GM11168 (cell line): Measurements from ENCODE around the gene SNX10.
"Not testable (repeated sequence)": the region's sequence is repeated elsewhere in the genome, so short reads cannot be mapped to it uniquely, and the experiment has no call there.

Experiments
- in situ Hi-C: fragments of 300-500 bp; cut with MboI; formaldehyde crosslinking; loops from one replicate; pipeline ENCODE4 v1.12.0; 2022; ENCODE audit warnings: low sequenced_read_pairs; ENCODE audit not compliant: unreplicated experiment

SNX10 gene

GRCh38 chr7:26291699-26292538 lies at the start of gene SNX10:
Gene SNX10 (plus strand): TSS chr7:26291862. CDS start chr7:26346443, 54,581 bp downstream.
- in situ Hi-C loops = no loop called here

- in situ Hi-C loops = no loop called here
Measured at GRCh38 chr7:26245150-26245549, 46.5 kb upstream of the SNX10 start.

- in situ Hi-C loops = no loop called here
Measured at GRCh38 chr7:26250239-26250638, 41.4 kb upstream of the SNX10 start.

- in situ Hi-C loops = not testable (repeated sequence)
Measured at GRCh38 chr7:26261866-26262265, 29.8 kb upstream of the SNX10 start.

GRCh38 chr7:26265065-26265464 lies 26.6 kb upstream of the SNX10 start:
- in situ Hi-C loops = no loop called here

GRCh38 chr7:26265499-26266075 lies 26.1 kb upstream of the SNX10 start:
- in situ Hi-C loops = no loop called here

GRCh38 chr7:26267601-26268166 lies 24.0 kb upstream of the SNX10 start:
- in situ Hi-C loops = no loop called here

- in situ Hi-C loops = loop anchor here (10.0 kb wide), 1 partner anchor 820 kb away; the partner anchor contains the start of gene HOXA1
Measured at GRCh38 chr7:26275213-26275612, 16.4 kb upstream of the SNX10 start.

- in situ Hi-C loops = loop anchor here (10.0 kb wide), 1 partner anchor 816 kb away; the partner anchor contains the start of gene HOXA1
Measured at GRCh38 chr7:26278770-26279169, 12.9 kb upstream of the SNX10 start.

GRCh38 chr7:26279405-26279804 lies 12.3 kb upstream of the SNX10 start:
- in situ Hi-C loops = loop anchor here (10.0 kb wide), 1 partner anchor 815 kb away; the partner anchor contains the start of gene HOXA1

- in situ Hi-C loops = no loop called here
Measured at GRCh38 chr7:26280097-26280496, 11.6 kb upstream of the SNX10 start.

- in situ Hi-C loops = no loop called here
Measured at GRCh38 chr7:26280723-26281122, 10.9 kb upstream of the SNX10 start.

GRCh38 chr7:26284477-26284876 lies 7.2 kb upstream of the SNX10 start:
- in situ Hi-C loops = no loop called here

- in situ Hi-C loops = no loop called here
Measured at GRCh38 chr7:26284995-26285632, 6.5 kb upstream of the SNX10 start.

GRCh38 chr7:26286157-26286556 lies 5.5 kb upstream of the SNX10 start:
- in situ Hi-C loops = no loop called here

GRCh38 chr7:26288126-26288525 lies 3.5 kb upstream of the SNX10 start:
- in situ Hi-C loops = not testable (repeated sequence)

GRCh38 chr7:26291251-26291650 lies 411 bp upstream of the SNX10 start:
- in situ Hi-C loops = no loop called here

- in situ Hi-C loops = no loop called here
Measured at GRCh38 chr7:26292768-26293560, 1.3 kb downstream of the SNX10 start.

GRCh38 chr7:26293569-26294308 lies 2.1 kb downstream of the SNX10 start:
- in situ Hi-C loops = no loop called here
